Measurements from ENCODE around the gene ARHGEF6.

Gene ARHGEF6

GRCh38 chrX:136622568-136622967, 158.2 kb downstream of the ARHGEF6 start:
- FAIRE-seq (no peak), DNase-seq (ENCODE audit: insufficient read length, low spot score) (no peak)
- TF ChIP-seq CTCF (IDR thresholded peaks at IDR 0.05; ENCODE audit: insufficient read depth, missing control alignments): no peak

- no peak for TF ChIP-seq CTCF (IDR thresholded peaks at IDR 0.05; ENCODE audit: insufficient read depth, missing control alignments)
- FAIRE-seq (no peak), DNase-seq (ENCODE audit: insufficient read length, low spot score) (no peak)
Measured at GRCh38 chrX:136620780-136621179, 160.0 kb downstream of the ARHGEF6 start.

- TF ChIP-seq CTCF (IDR thresholded peaks at IDR 0.05; ENCODE audit: insufficient read depth, missing control alignments): no peak
- DNase-seq (ENCODE audit: insufficient read length, low spot score) (no peak), FAIRE-seq (no peak)
Measured at GRCh38 chrX:136619899-136620505, 160.7 kb downstream of the ARHGEF6 start.

- DNase-seq (ENCODE audit: insufficient read length, low spot score) (no peak), FAIRE-seq (no peak)
- no peak for TF ChIP-seq CTCF (IDR thresholded peaks at IDR 0.05; ENCODE audit: insufficient read depth, missing control alignments)
Measured at GRCh38 chrX:136616987-136617685, 163.6 kb downstream of the ARHGEF6 start.

All from D721Med (cell line).